Epithelial cell of esophagus (primary cell): Measurements from ENCODE around the gene BMF.

Experiments used
- DNase-seq: peaks from one replicate; pipeline ENCODE4 v3.0.0; 2010; ENCODE audit warnings: low read depth
- H3K4me3 ChIP-seq: 2 replicates; pipeline ENCODE4 v1.5.1; 2011; ENCODE audit warnings: mild to moderate bottlenecking, low read length, control low read depth
- CTCF ChIP-seq: IDR thresholded peaks from 2 replicates; pipeline ENCODE4 v1.5.1; 2011; ENCODE audit warnings: low read depth, mild to moderate bottlenecking, low read length, control low read depth, inconsistent platforms; ENCODE audit not compliant: insufficient read depth; ENCODE audit errors: missing control alignments

Gene BMF

GRCh38 chr15:40104296-40104864 lies 4.3 kb downstream of the BMF start:
- no peak for TF ChIP-seq CTCF
- DNase-seq, result peak; percentile 43
- no peak overlapping the region for H3K4me3 ChIP-seq

GRCh38 chr15:40103864-40104271 lies 4.8 kb downstream of the BMF start:
- H3K4me3 ChIP-seq, result no peak overlapping the region
- DNase-seq, result no peak
- no peak for TF ChIP-seq CTCF

- DNase-seq, result peak; percentile 90
- H3K4me3 ChIP-seq, result no peak overlapping the region
- TF ChIP-seq CTCF, result no peak
These were observed 5.5 kb downstream of the BMF start for GRCh38 chr15:40102897-40103858.

GRCh38 chr15:40100947-40101905 lies 7.5 kb downstream of the BMF start:
- peak; percentile 38 for DNase-seq
- TF ChIP-seq CTCF, result no peak
- H3K4me3 ChIP-seq, result no peak overlapping the region

- no peak for TF ChIP-seq CTCF
- DNase-seq, result no peak
- H3K4me3 ChIP-seq, result no peak overlapping the region
These were observed 8.3 kb downstream of the BMF start for GRCh38 chr15:40100123-40100946.

- peak; percentile 83 for DNase-seq
- no peak for TF ChIP-seq CTCF
- H3K4me3 ChIP-seq, result no peak overlapping the region
These were observed 10.0 kb downstream of the BMF start for GRCh38 chr15:40098489-40099261.
